ENCODE results near the gene FLYWCH2.

FLYWCH2 gene

DNA sequence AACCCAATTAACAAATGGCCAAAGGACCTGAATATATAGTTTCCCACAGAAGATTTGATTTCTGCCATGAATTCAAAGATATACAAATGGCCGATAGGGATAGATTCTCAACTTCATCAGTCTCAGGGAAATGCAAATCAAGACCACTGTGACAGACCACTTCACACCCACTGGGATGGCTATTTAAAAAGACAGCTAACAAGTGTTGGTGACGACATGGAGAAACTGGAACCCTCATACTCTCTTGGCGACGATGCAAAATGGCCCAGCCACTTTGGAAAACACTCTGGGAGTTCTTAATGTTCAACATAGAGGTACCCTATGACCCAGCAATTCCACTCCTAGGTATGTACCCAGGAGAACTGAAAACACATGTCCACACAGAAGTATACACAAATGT is 63.6 kb downstream of the FLYWCH2 start:
- no peak for DNase-seq
